H9 (cell line): ENCODE results near the gene TEX2. TPM values are rescaled to one million over a fixed set of nuclear protein-coding genes. Genes with fewer than 3 reads are reported as not detected.

Experiments
- DNase-seq: peaks from one replicate; pipeline ENCODE4 v3.0.0-alpha.2; 2017
- H2AFZ ChIP-seq: one replicate; pipeline ENCODE4 v1.6.1; 2013; ENCODE audit warnings: mild to moderate bottlenecking, low read length, control low read depth, moderate library complexity
- H2AK5ac ChIP-seq: 2 replicates; pipeline ENCODE4 v1.6.1; 2013; ENCODE audit warnings: low read length, control low read depth, mixed read lengths; ENCODE audit not compliant: insufficient read length
- H2BK120ac ChIP-seq: one replicate; pipeline ENCODE4 v1.6.1; 2013; ENCODE audit warnings: low read depth, mild to moderate bottlenecking, low read length, control low read depth, inconsistent platforms; ENCODE audit not compliant: poor library complexity, severe bottlenecking
- H2BK12ac ChIP-seq: 2 replicates; pipeline ENCODE4 v1.6.1; 2013; ENCODE audit warnings: low read length, control low read depth, mixed read lengths, low read depth; ENCODE audit not compliant: insufficient read length
- H2BK15ac ChIP-seq: 2 replicates; pipeline ENCODE4 v1.6.1; 2013; ENCODE audit warnings: low read depth, low read length, control low read depth
- H2BK20ac ChIP-seq: one replicate; pipeline ENCODE4 v1.6.1; 2013; ENCODE audit warnings: low read depth, mild to moderate bottlenecking, low read length, control low read depth, inconsistent platforms; ENCODE audit not compliant: poor library complexity, severe bottlenecking
- H2BK5ac ChIP-seq: 2 replicates; pipeline ENCODE4 v1.6.1; 2013; ENCODE audit warnings: low read length, control low read depth, mixed read lengths; ENCODE audit not compliant: insufficient read length
- H3K14ac ChIP-seq: 2 replicates; pipeline ENCODE4 v1.6.1; 2013; ENCODE audit warnings: low read length, control low read depth; ENCODE audit not compliant: insufficient read depth
- H3K18ac ChIP-seq: 2 replicates; pipeline ENCODE4 v1.6.1; 2013; ENCODE audit warnings: low read depth, mild to moderate bottlenecking, mixed read lengths, low read length, control low read depth; ENCODE audit not compliant: insufficient read length
- H3K23ac ChIP-seq: 2 replicates; pipeline ENCODE4 v1.6.1; 2013; ENCODE audit warnings: low read length, control low read depth, mixed read lengths, low read depth; ENCODE audit not compliant: insufficient read length
- H3K23me2 ChIP-seq: 2 replicates; pipeline ENCODE4 v1.6.1; 2013; ENCODE audit warnings: low read depth, mild to moderate bottlenecking, mixed read lengths, low read length, control low read depth; ENCODE audit not compliant: insufficient read length, poor library complexity, severe bottlenecking
- H3K27ac ChIP-seq: 2 replicates; pipeline ENCODE4 v1.5.1; 2013; ENCODE audit warnings: low read length, control low read depth, mixed read lengths, low read depth; ENCODE audit not compliant: insufficient read length
- H3K27me3 ChIP-seq: 2 replicates; pipeline ENCODE4 v1.6.1; 2013; ENCODE audit warnings: low read length, control low read depth, inconsistent platforms; ENCODE audit not compliant: insufficient read depth
- H3K4ac ChIP-seq: 2 replicates; pipeline ENCODE4 v1.6.1; 2013; ENCODE audit warnings: low read depth, mild to moderate bottlenecking, control low read depth, inconsistent platforms, low read length, moderate library complexity
- H3K4me1 ChIP-seq: 2 replicates; pipeline ENCODE4 v1.6.1; 2013; ENCODE audit warnings: low read length, control low read depth, inconsistent platforms; ENCODE audit not compliant: insufficient read depth
- H3K4me2 ChIP-seq: 2 replicates; pipeline ENCODE4 v1.6.1; 2013; ENCODE audit warnings: low read length, control low read depth, mixed read lengths; ENCODE audit not compliant: insufficient read length, insufficient read depth
- H3K56ac ChIP-seq: 2 replicates; pipeline ENCODE4 v1.6.1; 2013; ENCODE audit warnings: low read depth, mild to moderate bottlenecking, mixed read lengths, low read length, control low read depth; ENCODE audit not compliant: insufficient read length
- H3K79me1 ChIP-seq: 2 replicates; pipeline ENCODE4 v1.6.1; 2013; ENCODE audit warnings: low read depth, mild to moderate bottlenecking, moderate library complexity, low read length, control low read depth, inconsistent platforms; ENCODE audit not compliant: insufficient read depth, poor library complexity, severe bottlenecking
- H3K79me2 ChIP-seq: 2 replicates; pipeline ENCODE4 v1.6.1; 2013; ENCODE audit warnings: low read length, control low read depth, inconsistent platforms; ENCODE audit not compliant: insufficient read depth
- H3K9ac ChIP-seq: 2 replicates; pipeline ENCODE4 v1.6.1; 2013; ENCODE audit warnings: low read length, control low read depth, mixed read lengths; ENCODE audit not compliant: insufficient read length; ENCODE audit errors: extremely low read depth
- H3K9me3 ChIP-seq: one replicate; pipeline ENCODE4 v1.6.1; 2013; ENCODE audit warnings: low read depth, low read length, inconsistent platforms; ENCODE audit not compliant: control insufficient read depth
- H3T11ph ChIP-seq: one replicate; pipeline ENCODE4 v1.6.1; 2013; ENCODE audit warnings: mild to moderate bottlenecking, low read length, control low read depth, inconsistent platforms
- H4K20me1 ChIP-seq: one replicate; pipeline ENCODE4 v1.6.1; 2013; ENCODE audit not compliant: control insufficient read depth, insufficient read length, insufficient read depth
- H4K5ac ChIP-seq: 2 replicates; pipeline ENCODE4 v1.6.1; 2013; ENCODE audit warnings: low read depth, mild to moderate bottlenecking, mixed read lengths, low read length, control low read depth; ENCODE audit not compliant: insufficient read length
- H4K8ac ChIP-seq: replicated peaks from 2 replicates; pipeline ENCODE4 v1.6.1; 2013; ENCODE audit warnings: low read length, control low read depth, mixed read lengths, low read depth; ENCODE audit not compliant: insufficient read length
- H4K91ac ChIP-seq: 2 replicates; pipeline ENCODE4 v1.6.1; 2013; ENCODE audit warnings: low read depth, mild to moderate bottlenecking, moderate library complexity, mixed read lengths, low read length, control low read depth; ENCODE audit not compliant: insufficient read length
- H3K27ac Mint-ChIP-seq, 3 experiments: 2 replicates in 2 of 3; 3 replicates in 1 of 3; pipeline ENCODE4 v1.8.0; 2020 to 2021; ENCODE audit warnings: mixed read lengths in 3 of 3, mild to moderate bottlenecking in 1 of 3, moderate library complexity in 1 of 3
- H3K27me3 Mint-ChIP-seq: 2 replicates; pipeline ENCODE4 v1.8.0; 2021; ENCODE audit warnings: low read depth, mild to moderate bottlenecking, moderate library complexity, mixed read lengths
- H3K36me3 Mint-ChIP-seq, 3 experiments: 2 replicates in 2 of 3; 3 replicates in 1 of 3; pipeline ENCODE4 v1.8.0; 2020 to 2021; ENCODE audit warnings: low read depth in 3 of 3, mixed read lengths in 3 of 3; ENCODE audit not compliant: insufficient read depth in 1 of 3
- H3K4me1 Mint-ChIP-seq, 2 experiments: 2 replicates each; pipeline ENCODE4 v1.8.0; 2020; ENCODE audit warnings: mixed read lengths in 2 of 2
- H3K4me3 Mint-ChIP-seq, 2 experiments: 2 replicates in 1 of 2; 3 replicates in 1 of 2; pipeline ENCODE4 v1.8.0; 2020 to 2021; ENCODE audit warnings: mild to moderate bottlenecking in 2 of 2, mixed read lengths in 2 of 2, moderate library complexity in 1 of 2
- H3K9me3 Mint-ChIP-seq, 2 experiments: 2 replicates in 1 of 2; 3 replicates in 1 of 2; pipeline ENCODE4 v1.8.0; 2020; ENCODE audit warnings: mild to moderate bottlenecking in 2 of 2, mixed read lengths in 2 of 2, moderate library complexity in 1 of 2
- WGBS: extraction: QIAGEN DNeasy Blood & Tissue Kit; methylation state at CpG from one replicate; pipeline ENCODE4 v1.1.7; 2013; ENCODE audit warnings: missing lambda C conversion rate, low lambda C conversion rate, mixed read lengths; ENCODE audit not compliant: insufficient read length; ENCODE audit errors: extremely low coverage; 5-methylcytosine and 5-hydroxymethylcytosine counted together
- total RNA-seq: library from RNA; stranded (reverse); gene quantifications from 2 replicates; pipeline ENCODE4 v1.2.1, GENCODE V29; 2021
- TF ChIP-seq, protein P1 (sequence below): fragments of 200-600 bp; sonication (generic); conservative IDR thresholded peaks from 3 replicates; pipeline ENCODE4 v1.8.0; 2021; ENCODE audit warnings: antibody characterized with exemption, mild to moderate bottlenecking

TEX2 gene
- total RNA-seq, 1 experiment from 2014 or later, result 12.2 TPM

DNA sequence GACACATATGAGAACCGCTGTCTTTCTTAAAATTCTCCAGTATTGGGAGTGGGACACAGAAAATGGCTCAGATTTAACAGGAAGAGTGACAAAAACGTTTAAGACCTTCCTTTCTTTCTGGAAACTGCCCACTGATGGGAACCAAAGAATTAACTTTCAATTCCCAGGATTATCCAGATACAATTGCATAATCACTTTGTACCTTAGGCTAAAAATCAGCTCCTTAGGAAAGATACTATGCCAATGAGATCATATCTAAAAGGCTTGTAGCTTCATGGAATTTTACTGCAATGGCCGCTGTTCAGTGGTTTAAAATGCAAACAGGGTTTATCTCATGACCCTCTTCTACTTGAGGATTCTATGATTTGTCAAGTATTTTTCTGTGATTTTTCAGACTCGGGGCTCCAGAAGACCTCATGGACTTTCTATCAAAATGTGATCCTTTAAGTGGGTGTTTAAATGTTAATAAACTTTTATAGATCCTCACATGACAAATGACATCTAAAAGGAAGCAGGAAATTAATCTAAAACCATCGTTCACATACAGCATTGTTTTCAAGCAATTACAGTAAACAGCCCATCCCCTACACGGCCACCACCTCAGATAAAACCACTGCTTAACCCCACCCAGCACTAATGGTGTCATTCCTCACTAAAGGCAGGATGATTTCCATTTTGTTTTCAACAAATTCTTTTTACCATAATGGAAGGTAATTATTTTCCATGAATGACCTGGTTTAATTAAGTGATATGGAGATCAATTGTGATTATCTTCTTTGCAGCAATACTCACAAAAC lies 101.5 kb downstream of the TEX2 start:
- no peaks in the 10 kb centered on the region for H3K79me2 ChIP-seq
- H3K27me3 ChIP-seq, result no peaks in the 10 kb centered on the region
- Mint-ChIP-seq H3K4me1 (peaks cover 17% of the 10 kb centered on the region in 2 experiments), H3K27ac (no peak overlapping the region), H3K27me3 (no peaks in the 10 kb centered on the region), H3K9me3 (no peaks in the 10 kb centered on the region), H3K4me3 (no peak overlapping the region), H3K36me3 (no peaks in the 10 kb centered on the region; a peak in 2 of 7 replicates)
- H3K4me2 ChIP-seq, result no peak overlapping the region
- H3K18ac ChIP-seq, result no peak overlapping the region
- no peak overlapping the region for H2AFZ ChIP-seq
- H3T11ph ChIP-seq, result no peak overlapping the region
- H3K79me1 ChIP-seq, result no peaks in the 10 kb centered on the region
- no peak overlapping the region for H3K27ac ChIP-seq
- H4K8ac ChIP-seq, result no peak overlapping the region
- TF ChIP-seq, protein P1, sequence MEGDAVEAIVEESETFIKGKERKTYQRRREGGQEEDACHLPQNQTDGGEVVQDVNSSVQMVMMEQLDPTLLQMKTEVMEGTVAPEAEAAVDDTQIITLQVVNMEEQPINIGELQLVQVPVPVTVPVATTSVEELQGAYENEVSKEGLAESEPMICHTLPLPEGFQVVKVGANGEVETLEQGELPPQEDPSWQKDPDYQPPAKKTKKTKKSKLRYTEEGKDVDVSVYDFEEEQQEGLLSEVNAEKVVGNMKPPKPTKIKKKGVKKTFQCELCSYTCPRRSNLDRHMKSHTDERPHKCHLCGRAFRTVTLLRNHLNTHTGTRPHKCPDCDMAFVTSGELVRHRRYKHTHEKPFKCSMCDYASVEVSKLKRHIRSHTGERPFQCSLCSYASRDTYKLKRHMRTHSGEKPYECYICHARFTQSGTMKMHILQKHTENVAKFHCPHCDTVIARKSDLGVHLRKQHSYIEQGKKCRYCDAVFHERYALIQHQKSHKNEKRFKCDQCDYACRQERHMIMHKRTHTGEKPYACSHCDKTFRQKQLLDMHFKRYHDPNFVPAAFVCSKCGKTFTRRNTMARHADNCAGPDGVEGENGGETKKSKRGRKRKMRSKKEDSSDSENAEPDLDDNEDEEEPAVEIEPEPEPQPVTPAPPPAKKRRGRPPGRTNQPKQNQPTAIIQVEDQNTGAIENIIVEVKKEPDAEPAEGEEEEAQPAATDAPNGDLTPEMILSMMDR, result no peak
- H4K20me1 ChIP-seq, result no peaks in the 10 kb centered on the region
- H3K56ac ChIP-seq, result no peak overlapping the region
- no peak overlapping the region for H2BK20ac ChIP-seq
- H4K5ac ChIP-seq, result no peak overlapping the region
- H3K4ac ChIP-seq, result no peak overlapping the region
- H2BK120ac ChIP-seq, result no peak overlapping the region
- H2AK5ac ChIP-seq, result no peak overlapping the region
- no peak overlapping the region for H4K91ac ChIP-seq
- no peak overlapping the region for H3K23ac ChIP-seq
- no peak overlapping the region for H2BK15ac ChIP-seq
- WGBS, result no CpG with 5 or more reads among the region's 6 CpGs
- H3K23me2 ChIP-seq, result no peaks in the 10 kb centered on the region
- DNase-seq, result no peak
- H3K9ac ChIP-seq, result no peak overlapping the region
- no peaks in the 10 kb centered on the region for H3K9me3 ChIP-seq
- no peak overlapping the region for H2BK12ac ChIP-seq
- no peak overlapping the region for H2BK5ac ChIP-seq
- H3K14ac ChIP-seq, result no peak overlapping the region
- H3K4me1 ChIP-seq, result peaks cover 3% of the 10 kb centered on the region
